HepG2 (cell line): Measurements from ENCODE around the gene VEGFA. TPM values are rescaled to one million over a fixed set of nuclear protein-coding genes. Genes with fewer than 3 reads are reported as not detected.

Experiments
- BCL6 ChIP-seq: IDR thresholded peaks from 2 replicates; pipeline ENCODE4 v1.6.1; 2016; ENCODE audit warnings: missing genetic modification reagents, missing compliant biosample characterization
- ELF3 ChIP-seq: IDR thresholded peaks from 2 replicates; pipeline ENCODE4 v1.6.1; 2016; ENCODE audit warnings: missing genetic modification reagents, missing compliant biosample characterization
- FOXM1 ChIP-seq: sonication (generic); formaldehyde crosslinking; IDR thresholded peaks from 2 replicates; pipeline ENCODE4 v1.5.0; 2020; ENCODE audit warnings: missing genetic modification reagents
- HNRNPH1 ChIP-seq: fragments of 200-400 bp; formaldehyde crosslinking; optimal IDR thresholded peaks from 2 replicates; pipeline ENCODE3; 2017; ENCODE audit warnings: mild to moderate bottlenecking, low read depth, low read length
- IKZF4 ChIP-seq: sonication (generic); formaldehyde crosslinking; IDR thresholded peaks from 2 replicates; pipeline ENCODE4 v1.5.1; 2020; ENCODE audit warnings: borderline replicate concordance, mild to moderate bottlenecking, low read depth, missing genetic modification reagents; ENCODE audit errors: not compliant biosample characterization
- JARID2 ChIP-seq: sonication (generic); formaldehyde crosslinking; IDR thresholded peaks from 2 replicates; pipeline ENCODE4 v1.8.1; 2023; ENCODE audit warnings: missing genetic modification reagents, inconsistent platforms; ENCODE audit not compliant: insufficient replicate concordance
- LCORL ChIP-seq, 2 experiments: fragments of 450-650 bp in 1 of 2; sonication (generic) in 1 of 2; formaldehyde crosslinking in 1 of 2; IDR thresholded peaks; 2 replicates each; pipeline versions ENCODE4 v1.5.0 to v1.6.1; 2017 to 2020; ENCODE audit warnings: antibody characterized with exemption in 1 of 2, missing genetic modification reagents in 1 of 2
- MIXL1 ChIP-seq: IDR thresholded peaks from 2 replicates; pipeline ENCODE4 v1.6.1; 2016
- MLLT10 ChIP-seq: sonication (generic); formaldehyde crosslinking; IDR thresholded peaks from 2 replicates; pipeline ENCODE4 v1.4.0; 2020; ENCODE audit warnings: missing genetic modification reagents
- MTERF4 ChIP-seq: sonication (generic); formaldehyde crosslinking; IDR thresholded peaks from 2 replicates; pipeline ENCODE4 v1.8.0; 2023; ENCODE audit warnings: mild to moderate bottlenecking, missing genetic modification reagents
- NAIF1 ChIP-seq: sonication (generic); formaldehyde crosslinking; IDR thresholded peaks from 2 replicates; pipeline ENCODE4 v1.5.0; 2020; ENCODE audit warnings: mild to moderate bottlenecking, missing genetic modification reagents, borderline replicate concordance
- RBM39 ChIP-seq: fragments of 200-400 bp; formaldehyde crosslinking; IDR thresholded peaks from one replicate; pipeline ENCODE4 v1.6.1; 2018; ENCODE audit warnings: antibody characterized with exemption, mild to moderate bottlenecking, low read depth, low read length; ENCODE audit not compliant: poor library complexity, severe bottlenecking
- RELA ChIP-seq: sonication (generic); formaldehyde crosslinking; IDR thresholded peaks from 2 replicates; pipeline ENCODE4 v1.4.0; 2020; ENCODE audit warnings: missing genetic modification reagents
- TBL1XR1 ChIP-seq: fragments of 150-350 bp; IDR thresholded peaks from 2 replicates; pipeline ENCODE4 v1.6.1; 2014; ENCODE audit warnings: borderline replicate concordance, low read length; ENCODE audit not compliant: partially characterized antibody
- ZNF263 ChIP-seq: sonication (generic); formaldehyde crosslinking; IDR thresholded peaks from 2 replicates; pipeline ENCODE4 v1.4.0; 2020; ENCODE audit warnings: missing genetic modification reagents
- ZNF292 ChIP-seq: sonication (generic); formaldehyde crosslinking; IDR thresholded peaks from 2 replicates; pipeline ENCODE4 v1.8.1; 2022; ENCODE audit warnings: mild to moderate bottlenecking, low read depth, missing genetic modification reagents, borderline replicate concordance
- ZNF652 ChIP-seq: IDR thresholded peaks from 2 replicates; pipeline ENCODE4 v1.6.1; 2016; ENCODE audit warnings: low read depth, borderline replicate concordance
- polyA plus RNA-seq, 8 experiments: library from polyadenylated mRNA; depleted of rRNA in 3 of 8; stranded (reverse) in 7 of 8; unstranded in 1 of 8; fragments of >200 nt; fragmentation: Illumina TruSeq in 4 of 8; extraction: Trizol in 4 of 8; gene quantifications; 2 replicates each; pipeline versions ENCODE4 v1.2.1 to v1.2.3, GENCODE V29; 2011 to 2016; ENCODE audit warnings: low read depth in 4 of 8, missing spikeins in 1 of 8, mixed read lengths in 1 of 8; ENCODE audit not compliant: insufficient read depth in 1 of 8
- total RNA-seq, 5 experiments: library from RNA; depleted of rRNA; stranded (reverse); fragments of >200 nt; fragmentation: Illumina TruSeq; extraction: Trizol; gene quantifications; 2 replicates each; pipeline ENCODE4 v1.2.3, GENCODE V29; 2016; ENCODE audit warnings: low read depth in 1 of 5
- TF ChIP-seq, protein P1 (sequence below): sonication (generic); formaldehyde crosslinking; IDR thresholded peaks from 2 replicates; pipeline ENCODE4 v1.4.0; 2020; ENCODE audit warnings: missing genetic modification reagents, low read depth, mild to moderate bottlenecking, borderline replicate concordance
- TF ChIP-seq, protein P2 (sequence below): sonication (generic); formaldehyde crosslinking; IDR thresholded peaks from 2 replicates; pipeline ENCODE4 v1.4.0; 2020; ENCODE audit warnings: mild to moderate bottlenecking, missing genetic modification reagents

The VEGFA gene
- total and polyA plus RNA-seq, 2 of the 13 experiments (the other 11 are each of a cell fraction or from before 2014, with no cell fraction given) = 68.1 to 629 TPM

DNA sequence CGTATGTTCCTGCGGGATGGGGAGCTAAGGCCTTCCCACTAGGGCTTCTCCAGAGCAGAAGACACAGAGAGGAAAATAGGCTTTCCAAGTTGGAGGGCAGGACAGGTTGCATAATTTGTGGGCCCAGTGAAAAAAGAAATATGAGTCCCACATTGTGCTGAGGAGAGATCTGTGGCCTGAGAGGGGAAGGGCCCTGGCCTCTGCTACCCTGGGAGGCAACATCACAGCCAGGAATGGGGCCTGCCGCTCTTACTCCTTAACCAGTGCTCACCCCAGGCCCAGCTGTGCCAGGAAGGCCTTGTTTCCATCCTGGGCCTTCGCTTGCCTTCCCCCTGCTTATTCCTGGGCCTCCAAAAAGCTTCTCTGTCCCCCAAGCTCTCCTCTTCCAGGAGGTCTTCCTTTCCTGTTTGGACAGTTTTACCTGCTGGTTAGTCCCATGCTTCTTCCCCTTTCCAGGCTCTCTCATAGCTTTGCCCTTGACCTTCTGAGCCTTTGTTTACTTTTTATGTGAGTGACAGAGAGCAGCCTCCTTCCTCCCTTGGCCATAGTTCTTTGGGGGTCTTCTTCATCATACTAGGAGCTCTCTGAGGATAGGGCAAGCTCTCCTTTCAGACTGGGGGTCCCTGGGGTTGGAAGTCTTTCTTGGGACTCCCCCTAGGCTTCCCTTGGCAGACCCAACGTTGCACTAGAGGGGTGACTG, 26.2 kb upstream of the VEGFA start (continued):
- 0 out of 2 replicates have a peak, but pooled peaks have one; percentile 28 for TF ChIP-seq ELF3 (CRISPR knock-in tag)
- TF ChIP-seq, protein P1, sequence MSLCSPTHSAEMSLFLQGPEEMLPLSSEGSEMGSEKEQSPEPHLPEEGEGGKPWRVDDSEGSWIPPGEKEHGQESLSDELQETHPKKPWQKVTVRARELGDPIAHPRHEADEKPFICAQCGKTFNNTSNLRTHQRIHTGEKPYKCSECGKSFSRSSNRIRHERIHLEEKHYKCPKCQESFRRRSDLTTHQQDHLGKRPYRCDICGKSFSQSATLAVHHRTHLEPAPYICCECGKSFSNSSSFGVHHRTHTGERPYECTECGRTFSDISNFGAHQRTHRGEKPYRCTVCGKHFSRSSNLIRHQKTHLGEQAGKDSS (CRISPR knock-in tag) = peak; percentile 85; the same call in 1 of the 2 replicates
- TF ChIP-seq MTERF4 (CRISPR knock-in tag) = no peak
- TF ChIP-seq IKZF4 (CRISPR knock-in tag) = no peak
- no peak for TF ChIP-seq RBM39
- no peak for TF ChIP-seq MLLT10 (CRISPR knock-in tag)
- no peak for TF ChIP-seq RELA (CRISPR knock-in tag)
- no peak for TF ChIP-seq HNRNPH1
- TF ChIP-seq JARID2 (CRISPR knock-in tag) = no peak
- no peak for TF ChIP-seq ZNF652 (CRISPR knock-in tag)
- TF ChIP-seq LCORL (IDR thresholded peaks at IDR 0.05) = no peak
- no peak for TF ChIP-seq LCORL (CRISPR knock-in tag; IDR thresholded peaks at IDR 0.05)
- TF ChIP-seq FOXM1 = no peak
- TF ChIP-seq ZNF263 (CRISPR knock-in tag) = no peak
- TF ChIP-seq BCL6 = peak; percentile 43; the same call in 1 of the 2 replicates
- no peak for TF ChIP-seq MIXL1 (CRISPR knock-in tag)
- TF ChIP-seq ZNF292 = no peak
- TF ChIP-seq, protein P2, sequence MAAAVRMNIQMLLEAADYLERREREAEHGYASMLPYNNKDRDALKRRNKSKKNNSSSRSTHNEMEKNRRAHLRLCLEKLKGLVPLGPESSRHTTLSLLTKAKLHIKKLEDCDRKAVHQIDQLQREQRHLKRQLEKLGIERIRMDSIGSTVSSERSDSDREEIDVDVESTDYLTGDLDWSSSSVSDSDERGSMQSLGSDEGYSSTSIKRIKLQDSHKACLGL (CRISPR knock-in tag) = no peak
- no peak for TF ChIP-seq NAIF1
- TF ChIP-seq TBL1XR1 = no peak
